Head of caudate nucleus (tissue), 42 donors: ENCODE results near the gene ARL2.
"Not testable (repeated sequence)": the region's sequence is repeated elsewhere in the genome, so short reads cannot be mapped to it uniquely, and the experiment has no call there.

Source experiments
- DNase-seq, 42 donors: peaks; one replicate each; pipeline versions ENCODE4 v3.0.0 to v3.0.0-alpha.2; 2020 to 2021; ENCODE audit warnings: mixed read lengths in 7 of 42
- intact Hi-C: fragments of 100-400 bp; cut with DNase I; formaldehyde crosslinking; loops from one replicate; pipeline ENCODE4 v1.15.0; 2022

Gene ARL2

GRCh38 chr11:65013888-65014725 lies at the start of gene ARL2:
Gene ARL2, plus strand, starts transcription at chr11:65014160. Its CDS starts 48 bp downstream, at chr11:65014208.
- intact Hi-C loops: loop anchor here (2.0 kb wide), 1 partner anchor 103 kb away; the partner anchor contains the start of gene ZNHIT2
- DNase-seq: peak; percentile 87 to 98 (median 95)

- DNase-seq: no peak
- intact Hi-C loops: no loop called here
Observed at GRCh38 chr11:64967375-64967774, 46.6 kb upstream of the ARL2 start.

- intact Hi-C loops: no loop called here
- no peak for DNase-seq
Observed at GRCh38 chr11:64969209-64969608, 44.8 kb upstream of the ARL2 start.

GRCh38 chr11:64970731-64971151 lies 43.2 kb upstream of the ARL2 start:
- DNase-seq: peak in 8 of 42 donors; percentile 6 to 28 (median 15)
- intact Hi-C loops: no loop called here

- intact Hi-C loops: no loop called here
- DNase-seq: peak; percentile 23 to 87 (median 70)
Observed at GRCh38 chr11:64971421-64972233, 42.3 kb upstream of the ARL2 start, which contains the start of gene MAJIN. Gene MAJIN, minus strand, starts transcription at chr11:64972108. Its CDS starts 12,703 bp downstream, at chr11:64959405.

- DNase-seq: no peak
- intact Hi-C loops: no loop called here
Observed at GRCh38 chr11:64974124-64974523, 39.8 kb upstream of the ARL2 start.

GRCh38 chr11:64976651-64977050 lies 37.3 kb upstream of the ARL2 start:
- intact Hi-C loops: no loop called here
- DNase-seq: no peak

GRCh38 chr11:64983339-64983738 lies 30.6 kb upstream of the ARL2 start:
- DNase-seq, intact Hi-C loops: not testable (repeated sequence)

- DNase-seq: no peak
- intact Hi-C loops: no loop called here
Observed at GRCh38 chr11:64987998-64988854, 25.7 kb upstream of the ARL2 start.

GRCh38 chr11:64989416-64989815 lies 24.5 kb upstream of the ARL2 start:
- DNase-seq: no peak
- intact Hi-C loops: no loop called here

GRCh38 chr11:64990222-64990923 lies 23.6 kb upstream of the ARL2 start:
- no peak for DNase-seq
- intact Hi-C loops: no loop called here

GRCh38 chr11:64994318-64994717 lies 19.6 kb upstream of the ARL2 start:
- intact Hi-C loops: no loop called here
- DNase-seq: no peak

GRCh38 chr11:64996327-64996709 lies 17.6 kb upstream of the ARL2 start:
- intact Hi-C loops: no loop called here
- DNase-seq: no peak

GRCh38 chr11:64996710-64997380 lies 17.1 kb upstream of the ARL2 start, which contains the start of gene BATF2:
Gene BATF2, minus strand, starts transcription at chr11:64996971. Its CDS starts 57 bp downstream, at chr11:64996914.
- intact Hi-C loops: no loop called here
- DNase-seq: peak; percentile 31 to 86 (median 67)

- intact Hi-C loops: no loop called here
- no peak for DNase-seq
Observed at GRCh38 chr11:64998141-64998540, 15.8 kb upstream of the ARL2 start.

- DNase-seq: no peak
- intact Hi-C loops: no loop called here
Observed at GRCh38 chr11:64998690-64999431, 15.1 kb upstream of the ARL2 start.

- no peak for DNase-seq
- intact Hi-C loops: no loop called here
Observed at GRCh38 chr11:64999478-64999877, 14.5 kb upstream of the ARL2 start.
